Measurements from ENCODE around the gene CCL1. TPM values are rescaled to one million over a fixed set of nuclear protein-coding genes. Genes with fewer than 3 reads are reported as not detected.

Gene CCL1
- total RNA-seq, 1 experiment from 2014 or later: not detected

- Mint-ChIP-seq H3K4me1 (peaks cover 55 to 65% of the 10 kb centered on the region in 2 experiments), H3K27ac (no peak overlapping the region), H3K9me3 (peaks cover 0 to 6% of the 10 kb centered on the region in 2 experiments; a peak in 1 of 5 replicates), H3K27me3 (ENCODE audit: low read depth) (peaks cover 73% of the 10 kb centered on the region), H3K36me3 (ENCODE audit: insufficient read depth in 1 of 3, low read depth in 3 of 3) (peaks cover 0 to 3% (median 0%) of the 10 kb centered on the region in 3 experiments; a peak in 2 of 7 replicates), H3K4me3 (no peak overlapping the region)
- peaks cover 5% of the 10 kb centered on the region for H3K23me2 ChIP-seq (ENCODE audit: insufficient read length, low read depth, low read length, poor library complexity, severe bottlenecking)
- no peak overlapping the region for H3T11ph ChIP-seq (ENCODE audit: low read length)
- no peaks in the 10 kb centered on the region for H3K9me3 ChIP-seq (ENCODE audit: control insufficient read depth, low read depth, low read length)
- no peak overlapping the region for H3K18ac ChIP-seq (ENCODE audit: insufficient read length, low read depth, low read length)
- WGBS (ENCODE audit: extremely low coverage, insufficient read length, low lambda C conversion rate): no CpG with 5 or more reads among the region's 7 CpGs
- peaks cover 13% of the 10 kb centered on the region; the same call in 1 of the 2 replicates for H3K27me3 ChIP-seq (ENCODE audit: insufficient read depth, low read length)
- H3K23ac ChIP-seq (ENCODE audit: insufficient read length, low read depth, low read length): no peak overlapping the region
- H3K4me1 ChIP-seq (ENCODE audit: insufficient read depth, low read length): peaks cover 10% of the 10 kb centered on the region; the same call in 1 of the 2 replicates
- no peak overlapping the region for H3K4me2 ChIP-seq (ENCODE audit: insufficient read depth, insufficient read length, low read length)
- H4K91ac ChIP-seq (ENCODE audit: insufficient read length, low read depth, low read length): no peak overlapping the region
- no peak overlapping the region for H2AK5ac ChIP-seq (ENCODE audit: insufficient read length, low read length)
- H3K14ac ChIP-seq (ENCODE audit: insufficient read depth, low read length): no peak overlapping the region
- no peak overlapping the region for H2BK12ac ChIP-seq (ENCODE audit: insufficient read length, low read depth, low read length)
- no peak overlapping the region for H2BK15ac ChIP-seq (ENCODE audit: low read depth, low read length)
- no peak overlapping the region for H3K27ac ChIP-seq (ENCODE audit: insufficient read length, low read depth, low read length)
- no peak overlapping the region for H3K9ac ChIP-seq (ENCODE audit: extremely low read depth, insufficient read length, low read length)
- no peaks in the 10 kb centered on the region for H3K79me2 ChIP-seq (ENCODE audit: insufficient read depth, low read length)
- TF ChIP-seq CTCF (conservative IDR thresholded peaks at IDR 0.05): no peak
- H3K79me1 ChIP-seq (ENCODE audit: insufficient read depth, low read depth, low read length, poor library complexity, severe bottlenecking): no peaks in the 10 kb centered on the region
- no peak overlapping the region for H2AFZ ChIP-seq (ENCODE audit: low read length)
- no peak overlapping the region for H4K8ac ChIP-seq (replicated peaks; ENCODE audit: insufficient read length, low read depth, low read length)
- no peak overlapping the region for H2BK5ac ChIP-seq (ENCODE audit: insufficient read length, low read length)
- H3K56ac ChIP-seq (ENCODE audit: insufficient read length, low read depth, low read length): no peak overlapping the region
- H4K20me1 ChIP-seq (ENCODE audit: control insufficient read depth, insufficient read depth, insufficient read length): no peaks in the 10 kb centered on the region
- no peak overlapping the region for H3K4ac ChIP-seq (ENCODE audit: low read depth, low read length)
- H2BK20ac ChIP-seq (ENCODE audit: low read depth, low read length, poor library complexity, severe bottlenecking): no peak overlapping the region
- H2BK120ac ChIP-seq (ENCODE audit: low read depth, low read length, poor library complexity, severe bottlenecking): no peak overlapping the region
- DNase-seq: no peak
- H4K5ac ChIP-seq (ENCODE audit: insufficient read length, low read depth, low read length): no peak overlapping the region
Measured at GRCh38 chr17:34412534-34412933, 49.5 kb upstream of the CCL1 start.

All from H9 (cell line).